OCI-LY1 (cell line): ENCODE measurements around the gene PRSS56.

Source experiments
- H2AFZ ChIP-seq: fragments of 200-600 bp; sonication (generic), shearing (Covaris generic); 2 replicates; pipeline ENCODE4 v1.6.0; 2014; ENCODE audit warnings: antibody characterized with exemption, mild to moderate bottlenecking, low read length
- H3F3A ChIP-seq: fragments of 200-600 bp; sonication (generic), shearing (Covaris generic); 2 replicates; pipeline ENCODE4 v1.6.0; 2014; ENCODE audit warnings: mild to moderate bottlenecking, antibody characterized with exemption, low read length, moderate library complexity; ENCODE audit not compliant: insufficient read depth
- H3K27ac ChIP-seq: fragments of 200-600 bp; sonication (generic); 2 replicates; pipeline ENCODE4 v1.5.1; 2014; ENCODE audit warnings: low read length, mixed run types, mild to moderate bottlenecking, low read depth; ENCODE audit not compliant: poor library complexity, severe bottlenecking
- H3K27me3 ChIP-seq: fragments of 200-600 bp; sonication (generic); 2 replicates; pipeline ENCODE4 v1.6.0; 2014; ENCODE audit warnings: antibody characterized with exemption, mild to moderate bottlenecking, low read length, moderate library complexity; ENCODE audit not compliant: insufficient read depth
- H3K36me3 ChIP-seq: fragments of 200-600 bp; sonication (generic); 2 replicates; pipeline ENCODE4 v1.6.1; 2014; ENCODE audit warnings: mild to moderate bottlenecking, antibody characterized with exemption, low read length, moderate library complexity, mixed read lengths; ENCODE audit not compliant: insufficient read depth
- H3K4me1 ChIP-seq: fragments of 200-600 bp; sonication (generic); 2 replicates; pipeline ENCODE4 v1.5.1; 2014; ENCODE audit warnings: mild to moderate bottlenecking, low read length, moderate library complexity; ENCODE audit not compliant: insufficient read depth, severe bottlenecking
- H3K4me2 ChIP-seq: fragments of 200-600 bp; sonication (generic), shearing (Covaris generic); 2 replicates; pipeline ENCODE4 v1.6.1; 2014; ENCODE audit warnings: low read length
- H3K4me3 ChIP-seq: fragments of 200-600 bp; sonication (generic); 2 replicates; pipeline ENCODE4 v1.5.1; 2014; ENCODE audit warnings: low read length, low read depth, mild to moderate bottlenecking, mixed read lengths; ENCODE audit not compliant: poor library complexity, severe bottlenecking
- H3K79me2 ChIP-seq: fragments of 200-600 bp; shearing (Covaris generic); 2 replicates; pipeline ENCODE4 v1.6.1; 2016; ENCODE audit warnings: mixed run types, low read length, mixed read lengths; ENCODE audit not compliant: insufficient read depth
- H3K9ac ChIP-seq: fragments of 200-600 bp; sonication (generic), shearing (Covaris generic); 2 replicates; pipeline ENCODE4 v1.6.1; 2014; ENCODE audit warnings: mild to moderate bottlenecking, low read length, mixed read lengths
- H3K9me2 ChIP-seq: fragments of 200-600 bp; sonication (generic), shearing (Covaris generic); 2 replicates; pipeline ENCODE4 v1.6.1; 2014; ENCODE audit warnings: low read depth, mild to moderate bottlenecking, low read length, mixed read lengths
- H3K9me3 ChIP-seq: fragments of 200-600 bp; shearing (Covaris generic); 2 replicates; pipeline ENCODE4 v1.6.1; 2014; ENCODE audit warnings: low read length, mixed read lengths
- H4K20me1 ChIP-seq: fragments of 200-600 bp; sonication (generic), shearing (Covaris generic); 2 replicates; pipeline ENCODE4 v1.6.0; 2016; ENCODE audit warnings: mild to moderate bottlenecking, low read length; ENCODE audit not compliant: insufficient read depth
- EZH2 ChIP-seq: fragments of 200-600 bp; sonication (generic), shearing (Covaris generic); IDR thresholded peaks from 2 replicates; pipeline ENCODE4 v1.8.0; 2017; ENCODE audit warnings: borderline replicate concordance, mixed run types, mild to moderate bottlenecking, antibody characterized with exemption, low read length, moderate library complexity, mixed read lengths
- TF ChIP-seq, protein P1 (sequence below): fragments of 200-600 bp; sonication (generic), shearing (Covaris generic); IDR thresholded peaks from 2 replicates; pipeline ENCODE4 v1.5.1; 2017; ENCODE audit warnings: mild to moderate bottlenecking, antibody characterized with exemption, low read length, moderate library complexity, mixed read lengths

PRSS56 gene

GRCh38 chr2:232541961-232542714 lies 21.9 kb downstream of the PRSS56 start:
- H3F3A ChIP-seq: no peaks in the 10 kb centered on the region
- H3K9me2 ChIP-seq: no peaks in the 10 kb centered on the region
- H4K20me1 ChIP-seq: no peaks in the 10 kb centered on the region
- H3K79me2 ChIP-seq: no peaks in the 10 kb centered on the region
- H3K36me3 ChIP-seq: peaks cover 28% of the 10 kb centered on the region
- H3K4me2 ChIP-seq: no peak overlapping the region
- H3K4me3 ChIP-seq: no peak overlapping the region
- no peak overlapping the region for H3K9ac ChIP-seq
- no peaks in the 10 kb centered on the region for H3K9me3 ChIP-seq
- H3K4me1 ChIP-seq: no peaks in the 10 kb centered on the region
- no peaks in the 10 kb centered on the region for H3K27me3 ChIP-seq
- TF ChIP-seq, protein P1, sequence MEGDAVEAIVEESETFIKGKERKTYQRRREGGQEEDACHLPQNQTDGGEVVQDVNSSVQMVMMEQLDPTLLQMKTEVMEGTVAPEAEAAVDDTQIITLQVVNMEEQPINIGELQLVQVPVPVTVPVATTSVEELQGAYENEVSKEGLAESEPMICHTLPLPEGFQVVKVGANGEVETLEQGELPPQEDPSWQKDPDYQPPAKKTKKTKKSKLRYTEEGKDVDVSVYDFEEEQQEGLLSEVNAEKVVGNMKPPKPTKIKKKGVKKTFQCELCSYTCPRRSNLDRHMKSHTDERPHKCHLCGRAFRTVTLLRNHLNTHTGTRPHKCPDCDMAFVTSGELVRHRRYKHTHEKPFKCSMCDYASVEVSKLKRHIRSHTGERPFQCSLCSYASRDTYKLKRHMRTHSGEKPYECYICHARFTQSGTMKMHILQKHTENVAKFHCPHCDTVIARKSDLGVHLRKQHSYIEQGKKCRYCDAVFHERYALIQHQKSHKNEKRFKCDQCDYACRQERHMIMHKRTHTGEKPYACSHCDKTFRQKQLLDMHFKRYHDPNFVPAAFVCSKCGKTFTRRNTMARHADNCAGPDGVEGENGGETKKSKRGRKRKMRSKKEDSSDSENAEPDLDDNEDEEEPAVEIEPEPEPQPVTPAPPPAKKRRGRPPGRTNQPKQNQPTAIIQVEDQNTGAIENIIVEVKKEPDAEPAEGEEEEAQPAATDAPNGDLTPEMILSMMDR: no peak
- TF ChIP-seq EZH2: no peak
- H2AFZ ChIP-seq: no peak overlapping the region
- no peak overlapping the region for H3K27ac ChIP-seq

DNA sequence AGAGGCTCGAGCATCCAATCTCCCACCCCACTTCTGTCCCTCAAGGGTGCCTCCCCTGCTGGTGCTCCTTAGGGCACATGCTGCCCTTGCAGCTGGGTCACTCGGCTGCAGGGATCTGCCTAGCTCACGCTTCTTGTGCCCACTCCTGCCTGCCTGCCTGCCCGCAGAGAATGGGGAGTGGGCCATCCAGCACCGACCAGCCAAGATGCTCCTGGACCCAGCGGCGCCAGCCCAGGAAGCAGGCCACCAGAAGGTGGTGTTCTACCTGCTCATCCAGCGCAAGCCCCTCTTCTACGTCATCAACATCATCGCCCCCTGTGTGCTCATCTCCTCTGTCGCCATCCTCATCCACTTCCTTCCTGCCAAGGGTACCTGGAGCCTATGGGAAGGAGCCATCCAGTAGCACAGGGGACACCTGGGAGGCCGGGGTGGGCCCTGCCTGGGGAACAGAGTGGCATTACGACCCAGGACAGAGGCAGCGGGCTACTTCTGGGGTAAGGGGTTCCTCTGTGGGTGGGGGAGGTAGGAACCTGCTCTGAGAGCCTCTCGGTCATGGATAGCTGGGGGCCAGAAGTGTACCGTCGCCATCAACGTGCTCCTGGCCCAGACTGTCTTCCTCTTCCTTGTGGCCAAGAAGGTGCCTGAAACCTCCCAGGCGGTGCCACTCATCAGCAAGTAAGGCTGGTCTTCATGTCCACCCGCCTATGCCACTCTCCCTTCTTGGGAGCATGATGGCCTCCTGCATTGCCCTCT lies 22.7 kb downstream of the PRSS56 start:
- no peaks in the 10 kb centered on the region for H4K20me1 ChIP-seq

GRCh38 chr2:232543491-232543890 lies 23.3 kb downstream of the PRSS56 start:
- Histone ChIP-seq H3K4me1 (peaks cover 5% of the 10 kb centered on the region), H3K36me3 (peaks cover 41% of the 10 kb centered on the region), H3K4me3 (no peak overlapping the region), H3F3A (no peaks in the 10 kb centered on the region), H3K4me2 (no peak overlapping the region), H3K27ac (no peak overlapping the region), H3K9ac (no peak overlapping the region), H3K9me3 (no peaks in the 10 kb centered on the region), H4K20me1 (no peaks in the 10 kb centered on the region), H2AFZ (no peak overlapping the region), H3K9me2 (no peaks in the 10 kb centered on the region), H3K79me2 (no peaks in the 10 kb centered on the region), H3K27me3 (no peaks in the 10 kb centered on the region)
- TF ChIP-seq EZH2: no peak
- TF ChIP-seq, protein P1: no peak

More for the DNA sequence above, 22.7 kb downstream of the PRSS56 start:
- Histone ChIP-seq H2AFZ (no peak overlapping the region), H3K4me3 (no peak overlapping the region), H3K4me2 (no peak overlapping the region), H3K27ac (no peak overlapping the region), H3K27me3 (no peaks in the 10 kb centered on the region), H3K36me3 (peaks cover 36% of the 10 kb centered on the region), H3K4me1 (peaks cover 3% of the 10 kb centered on the region), H3K9me3 (no peaks in the 10 kb centered on the region), H3K79me2 (no peaks in the 10 kb centered on the region), H3F3A (no peaks in the 10 kb centered on the region), H3K9me2 (no peaks in the 10 kb centered on the region), H3K9ac (no peak overlapping the region)
- no peak for TF ChIP-seq EZH2
- TF ChIP-seq, protein P1: no peak
